Ovary (tissue), 3 donors: ENCODE results near the gene TSSK6.

Experiments
- EP300 ChIP-seq: sonication (generic); formaldehyde crosslinking; IDR thresholded peaks from one replicate; pipeline ENCODE4 v1.6.1; 2017; ENCODE audit warnings: antibody characterized with exemption
- POLR2A ChIP-seq: fragments of 450-650 bp; IDR thresholded peaks from one replicate; pipeline ENCODE4 v1.6.1; 2017; ENCODE audit warnings: antibody characterized with exemption, mild to moderate bottlenecking, moderate library complexity
- TF ChIP-seq, protein P1 (sequence below), 3 donors: fragments of 450-650 bp in 2 of 3; fragments of 200-600 bp in 1 of 3; IDR thresholded peaks; one replicate each; pipeline versions ENCODE4 v1.5.1 to v1.8.0; 2016 to 2022; ENCODE audit warnings: antibody characterized with exemption in 3 of 3, mild to moderate bottlenecking in 1 of 3
- donor health status: DM: no; HTN: no; CAD: no.

- TF ChIP-seq POLR2A (no peak), EP300 (no peak)
- TF ChIP-seq, protein P1, sequence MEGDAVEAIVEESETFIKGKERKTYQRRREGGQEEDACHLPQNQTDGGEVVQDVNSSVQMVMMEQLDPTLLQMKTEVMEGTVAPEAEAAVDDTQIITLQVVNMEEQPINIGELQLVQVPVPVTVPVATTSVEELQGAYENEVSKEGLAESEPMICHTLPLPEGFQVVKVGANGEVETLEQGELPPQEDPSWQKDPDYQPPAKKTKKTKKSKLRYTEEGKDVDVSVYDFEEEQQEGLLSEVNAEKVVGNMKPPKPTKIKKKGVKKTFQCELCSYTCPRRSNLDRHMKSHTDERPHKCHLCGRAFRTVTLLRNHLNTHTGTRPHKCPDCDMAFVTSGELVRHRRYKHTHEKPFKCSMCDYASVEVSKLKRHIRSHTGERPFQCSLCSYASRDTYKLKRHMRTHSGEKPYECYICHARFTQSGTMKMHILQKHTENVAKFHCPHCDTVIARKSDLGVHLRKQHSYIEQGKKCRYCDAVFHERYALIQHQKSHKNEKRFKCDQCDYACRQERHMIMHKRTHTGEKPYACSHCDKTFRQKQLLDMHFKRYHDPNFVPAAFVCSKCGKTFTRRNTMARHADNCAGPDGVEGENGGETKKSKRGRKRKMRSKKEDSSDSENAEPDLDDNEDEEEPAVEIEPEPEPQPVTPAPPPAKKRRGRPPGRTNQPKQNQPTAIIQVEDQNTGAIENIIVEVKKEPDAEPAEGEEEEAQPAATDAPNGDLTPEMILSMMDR (IDR thresholded peaks at IDR 0.05) = no peak
Observed at GRCh38 chr19:19464339-19465098, 50.8 kb downstream of the TSSK6 start.
